HepG2 (cell line): ENCODE data around the gene TRIM6. TPM values are rescaled to one million over a fixed set of nuclear protein-coding genes. Genes with fewer than 3 reads are reported as not detected.
A peak's percentile ranks its signal among the peaks of the same experiment; 100 is the strongest.

Experiments used
- ATAC-seq: fragments of 200-7000 bp; cut with Tn5 transposase; 3 replicates; pipeline ENCODE4 v1.9.1; 2020; ENCODE audit warnings: mild to moderate bottlenecking, moderate library complexity
- BruUV-seq: library from RNA; stranded (reverse); fragments of 400-500 nt; replicated peaks from 2 replicates; lab custom pipeline; 2021; lab: Mats Ljungman, UMichigan
- CTCF ChIA-PET: fragments of 300-600 bp; formaldehyde crosslinking; extraction: SDS; loops from one replicate; lab custom pipeline; 2021; ENCODE audit warnings: low total read pairs, inconsistent platforms, low intra/inter-chr PET ratio; lab: Yijun Ruan, JAX
- POLR2A ChIA-PET: fragments of 350-600 bp; sonication (Branson Sonifier 250); formaldehyde crosslinking; loops from one replicate; lab custom pipeline; 2020; ENCODE audit warnings: antibody characterized with exemption, inconsistent platforms; lab: Yijun Ruan, JAX
- DNase-seq: peaks from one replicate; pipeline ENCODE4 v3.0.0-alpha.2; 2015; ENCODE audit warnings: low spot score
- FAIRE-seq: peaks from 3 replicates; lab custom pipeline; 2011; peaks lifted over from hg19 to GRCh38; lab: Jason Lieb, UNC
- H2AFZ ChIP-seq: one replicate; pipeline ENCODE4 v1.6.1; 2011; ENCODE audit warnings: low read length, inconsistent platforms
- H3K27ac ChIP-seq: fragments of 300-600 bp; 3 replicates; pipeline ENCODE4 v1.8.0; 2011; ENCODE audit warnings: mixed run types, mild to moderate bottlenecking, mixed read lengths, low read length, inconsistent platforms; ENCODE audit not compliant: insufficient read depth; ENCODE audit errors: extremely low read length
- H3K27me3 ChIP-seq, 2 experiments: fragments of 200-600 bp in 1 of 2; 2 replicates in 1 of 2; 3 replicates in 1 of 2; pipeline versions ENCODE4 v1.6.0 to v1.8.0; 2011; ENCODE audit warnings: low read length in 2 of 2, mild to moderate bottlenecking in 2 of 2, moderate library complexity in 2 of 2, inconsistent platforms in 1 of 2; ENCODE audit not compliant: insufficient read depth in 2 of 2, control insufficient read depth in 1 of 2
- H3K36me3 ChIP-seq, 2 experiments: fragments of 200-600 bp in 1 of 2; replicated peaks in 1 of 2; 2 replicates in 1 of 2; 3 replicates in 1 of 2; pipeline versions ENCODE4 v1.5.1 to v1.8.0; 2011; ENCODE audit warnings: low read length in 2 of 2, inconsistent platforms in 1 of 2; ENCODE audit not compliant: insufficient read depth in 2 of 2, control insufficient read depth in 1 of 2
- H3K4me1 ChIP-seq: 2 replicates; pipeline ENCODE4 v1.5.1; 2012; ENCODE audit warnings: low read length, inconsistent platforms; ENCODE audit not compliant: insufficient read depth
- H3K4me2 ChIP-seq: 2 replicates; pipeline ENCODE4 v1.6.0; 2011; ENCODE audit warnings: low read depth, low read length, inconsistent platforms
- H3K4me3 ChIP-seq, 3 experiments: fragments of 200-600 bp in 1 of 3; sonication (generic), shearing (Covaris generic) in 1 of 3; replicated peaks in 1 of 3; 2 replicates each; pipeline ENCODE4 v1.5.1; 2011 to 2016; ENCODE audit warnings: low read length in 3 of 3, inconsistent platforms in 2 of 3, low read depth in 2 of 3, mild to moderate bottlenecking in 2 of 3, control low read depth in 1 of 3, mixed read lengths in 1 of 3; ENCODE audit not compliant: insufficient read depth in 1 of 3
- H3K79me2 ChIP-seq: one replicate; pipeline ENCODE4 v1.6.1; 2011; ENCODE audit warnings: low read length, inconsistent platforms; ENCODE audit not compliant: insufficient read depth
- H3K9ac ChIP-seq: 2 replicates; pipeline ENCODE4 v1.6.0; 2011; ENCODE audit warnings: mild to moderate bottlenecking, low read depth, low read length, inconsistent platforms; ENCODE audit not compliant: insufficient read depth
- H3K9me3 ChIP-seq: 2 replicates; pipeline ENCODE4 v1.5.1; 2012; ENCODE audit warnings: mild to moderate bottlenecking, low read length
- H4K20me1 ChIP-seq: 2 replicates; pipeline ENCODE4 v1.6.0; 2011; ENCODE audit warnings: inconsistent platforms, mild to moderate bottlenecking, low read length, moderate library complexity; ENCODE audit not compliant: insufficient read depth
- ETS1 ChIP-seq: sonication (generic); formaldehyde crosslinking; IDR thresholded peaks from 2 replicates; pipeline ENCODE4 v1.4.0; 2020; ENCODE audit warnings: missing genetic modification reagents
- GTF3A ChIP-seq: sonication (generic); formaldehyde crosslinking; conservative IDR thresholded peaks from 2 replicates; pipeline ENCODE4 v1.4.0; 2020; ENCODE audit warnings: mild to moderate bottlenecking, missing genetic modification reagents
- MNT ChIP-seq: fragments of 450-650 bp; IDR thresholded peaks from 2 replicates; pipeline ENCODE4 v1.6.1; 2016
- RXRB ChIP-seq: IDR thresholded peaks from 2 replicates; pipeline ENCODE4 v1.6.1; 2016; ENCODE audit warnings: borderline replicate concordance, missing genetic modification reagents, missing compliant biosample characterization
- SMARCE1 ChIP-seq: fragments of 450-650 bp; IDR thresholded peaks from 2 replicates; pipeline ENCODE4 v1.6.1; 2017; ENCODE audit warnings: borderline replicate concordance
- TFDP2 ChIP-seq: sonication (generic); formaldehyde crosslinking; IDR thresholded peaks from 2 replicates; pipeline ENCODE4 v1.4.0; 2020; ENCODE audit warnings: missing genetic modification reagents
- WIZ ChIP-seq: sonication (generic); formaldehyde crosslinking; IDR thresholded peaks from 2 replicates; pipeline ENCODE4 v1.5.1; 2020; ENCODE audit warnings: mild to moderate bottlenecking, missing genetic modification reagents
- WGBS: methylation state at CpG from one replicate; pipeline ENCODE4 v1.1.6; 2017; ENCODE audit warnings: low lambda C conversion rate; 5-methylcytosine and 5-hydroxymethylcytosine counted together
- in situ Hi-C: cut with HindIII; loops from 2 replicates; pipeline ENCODE4 v1.10.0; 2017; ENCODE audit warnings: low pct_unique_long_range_greater_than_20kb; ENCODE audit not compliant: extremely low pct_ligation_motif_present
- intact Hi-C: fragments of 100-400 bp; cut with micrococcal nuclease; formaldehyde crosslinking; loops from one replicate; pipeline ENCODE4 v1.10.0; 2022; ENCODE audit not compliant: unreplicated experiment
- polyA plus RNA-seq, 8 experiments: library from polyadenylated mRNA; depleted of rRNA in 3 of 8; stranded (reverse) in 7 of 8; unstranded in 1 of 8; fragments of >200 nt; fragmentation: Illumina TruSeq in 4 of 8; extraction: Trizol in 4 of 8; gene quantifications; 2 replicates each; pipeline versions ENCODE4 v1.2.1 to v1.2.3, GENCODE V29; 2011 to 2016; ENCODE audit warnings: low read depth in 4 of 8, missing spikeins in 1 of 8, mixed read lengths in 1 of 8; ENCODE audit not compliant: insufficient read depth in 1 of 8
- total RNA-seq, 5 experiments: library from RNA; depleted of rRNA; stranded (reverse); fragments of >200 nt; fragmentation: Illumina TruSeq; extraction: Trizol; gene quantifications; 2 replicates each; pipeline ENCODE4 v1.2.3, GENCODE V29; 2016; ENCODE audit warnings: low read depth in 1 of 5

Gene TRIM6
- total and polyA plus RNA-seq, 2 of the 13 experiments (the other 11 are each of a cell fraction or from before 2014, with no cell fraction given), result not detected

- no peak for TF ChIP-seq ETS1 (CRISPR knock-in tag)
- no peak for TF ChIP-seq WIZ (CRISPR knock-in tag)
- TF ChIP-seq RXRB (CRISPR knock-in tag), result no peak
- TF ChIP-seq GTF3A (CRISPR knock-in tag), result no peak
- TF ChIP-seq TFDP2, result no peak
Observed at GRCh38 chr11:5553343-5553742, 43.1 kb upstream of the TRIM6 start (continued).

GRCh38 chr11:5556596-5557188 lies 39.7 kb upstream of the TRIM6 start:
- no peak for DNase-seq
- WGBS, result 17% methylated on average over 2 of the region's 3 CpGs
- H3K4me3 ChIP-seq, result no peak overlapping the region
- CTCF ChIA-PET, result no interaction called here
- no peaks in the 10 kb centered on the region for H3K36me3 ChIP-seq
- no peaks in the 10 kb centered on the region for H4K20me1 ChIP-seq
- in situ Hi-C loops, result no loop called here
- H3K4me2 ChIP-seq, result no peak overlapping the region
- intact Hi-C loops, result no loop called here
- no peaks in the 10 kb centered on the region for H3K4me1 ChIP-seq
- TF ChIP-seq MNT (0 out of 2 replicates have a peak, but pooled peaks have one; percentile 37), SMARCE1 (no peak)
- TF ChIP-seq, all 625 proteins: peak for 1
- Histone ChIP-seq H3K27ac (no peak overlapping the region), H3K27me3 (no peaks in the 10 kb centered on the region), H3K9me3 (no peaks in the 10 kb centered on the region), H3K9ac (no peak overlapping the region), H3K79me2 (no peaks in the 10 kb centered on the region), H2AFZ (no peak overlapping the region)
- FAIRE-seq (no peak), ATAC-seq (no peak)
- BruUV-seq, result no TSS peak
- POLR2A ChIA-PET, result no interaction called here
